Mesenchymal stem cell (in vitro differentiated cells and primary cell): ENCODE data around the gene NBDY.

Experiments used
- DNase-seq: peaks from one replicate; pipeline ENCODE4 v3.0.0-alpha.2; 2013
- H2AFZ ChIP-seq: one replicate; pipeline ENCODE4 v1.6.1; 2013; ENCODE audit warnings: low read depth, mild to moderate bottlenecking, control low read depth, inconsistent platforms, low read length, moderate library complexity
- H2AK5ac ChIP-seq: 2 replicates; pipeline ENCODE4 v1.6.1; 2013; ENCODE audit warnings: low read length, moderate library complexity, mild to moderate bottlenecking, inconsistent platforms; ENCODE audit not compliant: severe bottlenecking
- H2BK120ac ChIP-seq: one replicate; pipeline ENCODE4 v1.6.1; 2013; ENCODE audit warnings: low read depth, mild to moderate bottlenecking, inconsistent platforms, low read length, moderate library complexity
- H2BK12ac ChIP-seq, 2 experiments: one replicate each; pipeline ENCODE4 v1.6.1; 2013; ENCODE audit warnings: inconsistent platforms in 2 of 2, low read length in 2 of 2, mild to moderate bottlenecking in 2 of 2, moderate library complexity in 2 of 2, control low read depth in 1 of 2
- H2BK15ac ChIP-seq: one replicate; pipeline ENCODE4 v1.6.1; 2013; ENCODE audit warnings: mild to moderate bottlenecking, low read depth, inconsistent platforms; ENCODE audit not compliant: poor library complexity, severe bottlenecking
- H2BK5ac ChIP-seq: 2 replicates; pipeline ENCODE4 v1.6.1; 2013; ENCODE audit warnings: low read depth, mild to moderate bottlenecking, low read length, control low read depth, inconsistent platforms; ENCODE audit not compliant: poor library complexity, severe bottlenecking
- H3K14ac ChIP-seq, 2 experiments: one replicate each; pipeline ENCODE4 v1.6.1; 2013; ENCODE audit warnings: inconsistent platforms in 2 of 2, low read length in 2 of 2, control low read depth in 1 of 2, mild to moderate bottlenecking in 1 of 2, moderate library complexity in 1 of 2
- H3K18ac ChIP-seq, 2 experiments: one replicate each; pipeline ENCODE4 v1.6.1; 2013; ENCODE audit warnings: inconsistent platforms in 2 of 2, low read length in 2 of 2, control low read depth in 1 of 2, low read depth in 1 of 2, mild to moderate bottlenecking in 1 of 2
- H3K23ac ChIP-seq, 2 experiments: one replicate each; pipeline ENCODE4 v1.6.1; 2013; ENCODE audit warnings: inconsistent platforms in 2 of 2, low read length in 2 of 2, mild to moderate bottlenecking in 2 of 2, moderate library complexity in 2 of 2, control low read depth in 1 of 2
- H3K27ac ChIP-seq: 2 replicates; pipeline ENCODE4 v1.5.1; 2013; ENCODE audit warnings: mild to moderate bottlenecking, moderate library complexity, low read length, control low read depth, inconsistent platforms; ENCODE audit not compliant: poor library complexity, severe bottlenecking
- H3K27me3 ChIP-seq, 2 experiments: 2 replicates each; pipeline versions ENCODE4 v1.6.1 to v1.7.0; 2013; ENCODE audit warnings: low read length in 2 of 2, mild to moderate bottlenecking in 2 of 2, moderate library complexity in 2 of 2, control low read depth in 1 of 2, inconsistent platforms in 1 of 2; ENCODE audit not compliant: control insufficient read depth in 1 of 2, insufficient read depth in 1 of 2
- H3K36me3 ChIP-seq, 2 experiments: 2 replicates each; pipeline versions ENCODE4 v1.6.1 to v1.7.0; 2013; ENCODE audit warnings: low read length in 2 of 2, control low read depth in 1 of 2, inconsistent platforms in 1 of 2, low read depth in 1 of 2, mild to moderate bottlenecking in 1 of 2; ENCODE audit not compliant: insufficient read depth in 2 of 2, control insufficient read depth in 1 of 2
- H3K4ac ChIP-seq, 2 experiments: one replicate each; pipeline ENCODE4 v1.6.1; 2013; ENCODE audit warnings: inconsistent platforms in 2 of 2, low read length in 2 of 2, mild to moderate bottlenecking in 2 of 2, moderate library complexity in 2 of 2, control low read depth in 1 of 2, low read depth in 1 of 2
- H3K4me1 ChIP-seq: 2 replicates; pipeline ENCODE4 v1.6.1; 2013; ENCODE audit warnings: low read depth, low read length, control low read depth; ENCODE audit not compliant: control insufficient read depth, insufficient read depth
- H3K4me2 ChIP-seq: 2 replicates; pipeline ENCODE4 v1.6.1; 2013; ENCODE audit warnings: low read length, mild to moderate bottlenecking, inconsistent platforms; ENCODE audit not compliant: poor library complexity, severe bottlenecking
- H3K4me3 ChIP-seq, 2 experiments: 2 replicates each; pipeline versions ENCODE4 v1.5.1 to v1.7.0; 2013; ENCODE audit warnings: low read length in 2 of 2, mild to moderate bottlenecking in 2 of 2, control low read depth in 1 of 2, low read depth in 1 of 2; ENCODE audit not compliant: insufficient read depth in 1 of 2
- H3K79me1 ChIP-seq: replicated peaks from 2 replicates; pipeline ENCODE4 v1.6.1; 2013; ENCODE audit warnings: mild to moderate bottlenecking, control low read depth, low read length, inconsistent platforms; ENCODE audit not compliant: poor library complexity, severe bottlenecking
- H3K9ac ChIP-seq: 2 replicates; pipeline ENCODE4 v1.7.0; 2013; ENCODE audit warnings: mild to moderate bottlenecking, low read length, moderate library complexity
- H3K9me3 ChIP-seq: 2 replicates; pipeline ENCODE4 v1.7.0; 2013; ENCODE audit warnings: mild to moderate bottlenecking, low read length; ENCODE audit not compliant: control insufficient read depth
- H4K8ac ChIP-seq: one replicate; pipeline ENCODE4 v1.6.1; 2013; ENCODE audit warnings: inconsistent platforms, mild to moderate bottlenecking, low read length, moderate library complexity
- H4K91ac ChIP-seq: one replicate; pipeline ENCODE4 v1.6.1; 2013; ENCODE audit warnings: mild to moderate bottlenecking, low read length, inconsistent platforms
- WGBS: methylation state at CpG from one replicate; pipeline ENCODE4 v1.1.7; 2013; ENCODE audit warnings: mixed read lengths; 5-methylcytosine and 5-hydroxymethylcytosine counted together

NBDY gene

GRCh38 chrX:56817179-56817578, 88.1 kb downstream of the NBDY start:
- no peak overlapping the region for H2BK120ac ChIP-seq
- H3K27ac ChIP-seq, result no peak overlapping the region
- H2BK15ac ChIP-seq, result no peak overlapping the region
- no peak overlapping the region for H3K4ac ChIP-seq
- no peak overlapping the region for H3K23ac ChIP-seq
- no peak overlapping the region for H3K14ac ChIP-seq
- no peak overlapping the region for H2AK5ac ChIP-seq
- 75% methylated on average over 4 of the region's 5 CpGs for WGBS
- H2BK5ac ChIP-seq, result no peak overlapping the region
- peaks cover 0 to 12% of the 10 kb centered on the region in 2 experiments for H3K27me3 ChIP-seq
- H4K8ac ChIP-seq, result no peak overlapping the region
- H3K4me2 ChIP-seq, result no peak overlapping the region
- no peak overlapping the region for H2BK12ac ChIP-seq
- H3K4me1 ChIP-seq, result peaks cover 2% of the 10 kb centered on the region
- no peak overlapping the region for H3K18ac ChIP-seq
- no peak overlapping the region for H2AFZ ChIP-seq
- no peak overlapping the region for H4K91ac ChIP-seq
- H3K36me3 ChIP-seq, result peaks cover 0 to 5% of the 10 kb centered on the region in 2 experiments
- H3K79me1 ChIP-seq, result peaks cover 2% of the 10 kb centered on the region
- H3K4me3 ChIP-seq, result no peak overlapping the region
- H3K9ac ChIP-seq, result no peak overlapping the region
- no peaks in the 10 kb centered on the region for H3K9me3 ChIP-seq
- DNase-seq, result no peak

- Histone ChIP-seq H3K79me1 (no peaks in the 10 kb centered on the region), H3K27me3 (peaks cover 0 to 3% of the 10 kb centered on the region in 2 experiments), H2AFZ (no peak overlapping the region), H3K4me2 (no peak overlapping the region), H3K4ac (no peak overlapping the region), H2AK5ac (no peak overlapping the region), H3K27ac (no peak overlapping the region), H3K23ac (no peak overlapping the region), H3K36me3 (peaks cover 0 to 7% of the 10 kb centered on the region in 2 experiments), H3K9ac (no peak overlapping the region), H4K8ac (no peak overlapping the region), H4K91ac (no peak overlapping the region), H2BK5ac (no peak overlapping the region), H3K4me1 (no peaks in the 10 kb centered on the region), H3K14ac (no peak overlapping the region), H3K9me3 (peaks cover 24% of the 10 kb centered on the region), H3K18ac (no peak overlapping the region), H2BK120ac (no peak overlapping the region), H2BK12ac (no peak overlapping the region), H3K4me3 (no peak overlapping the region), H2BK15ac (no peak overlapping the region)
- WGBS, result no CpG with 5 or more reads among the region's 2 CpGs
- no peak for DNase-seq
Observed at GRCh38 chrX:56826020-56826419, 97.0 kb downstream of the NBDY start.

- Histone ChIP-seq H2BK5ac (no peak overlapping the region), H3K4me2 (no peak overlapping the region), H3K36me3 (no peaks in the 10 kb centered on the region), H2BK12ac (no peak overlapping the region), H4K91ac (no peak overlapping the region), H3K14ac (no peak overlapping the region), H3K27me3 (peaks cover 0 to 15% of the 10 kb centered on the region in 2 experiments), H2AK5ac (no peak overlapping the region), H3K9ac (no peak overlapping the region), H2BK120ac (no peak overlapping the region), H3K23ac (no peak overlapping the region), H3K18ac (no peak overlapping the region), H3K27ac (no peak overlapping the region), H2BK15ac (no peak overlapping the region), H4K8ac (no peak overlapping the region), H3K9me3 (peaks cover 3% of the 10 kb centered on the region), H3K4ac (no peak overlapping the region), H3K4me3 (no peak overlapping the region), H3K79me1 (no peaks in the 10 kb centered on the region), H2AFZ (no peak overlapping the region), H3K4me1 (no peaks in the 10 kb centered on the region)
- WGBS, result 90% methylated on average over 2 of the region's 2 CpGs
- no peak for DNase-seq
Observed at GRCh38 chrX:56833626-56834025, 104.6 kb downstream of the NBDY start.

DNA sequence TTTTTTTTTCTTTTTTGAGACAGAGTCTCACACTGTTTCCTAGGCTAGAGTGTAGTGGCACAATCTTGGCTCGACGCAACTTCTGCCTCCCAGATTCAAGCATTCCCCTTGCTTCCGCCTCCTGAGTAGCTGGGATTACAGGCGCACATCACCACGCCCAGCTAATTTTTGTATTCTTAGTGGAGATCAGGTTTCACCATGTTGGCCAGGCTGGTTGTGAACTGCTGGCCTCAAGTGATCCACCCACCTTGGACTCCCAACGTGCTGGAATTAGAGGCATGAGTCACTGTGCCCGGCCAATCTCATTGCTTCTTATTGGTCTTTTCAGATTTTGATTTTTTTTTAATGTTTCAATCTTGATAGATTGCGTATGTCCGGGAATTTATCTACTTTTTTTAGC, 124.4 kb downstream of the NBDY start:
- H3K9ac ChIP-seq, result no peak overlapping the region
- H2BK15ac ChIP-seq, result no peak overlapping the region
- no peak overlapping the region for H3K14ac ChIP-seq
- no peak overlapping the region for H2AK5ac ChIP-seq
- no peak overlapping the region for H2BK120ac ChIP-seq
- H3K79me1 ChIP-seq, result no peaks in the 10 kb centered on the region
- no peak overlapping the region for H3K27ac ChIP-seq
- no peak overlapping the region for H4K8ac ChIP-seq
- H3K23ac ChIP-seq, result no peak overlapping the region
- no peak overlapping the region for H3K4ac ChIP-seq
- DNase-seq, result no peak
- H2AFZ ChIP-seq, result no peak overlapping the region
- peaks cover 0 to 4% of the 10 kb centered on the region in 2 experiments for H3K27me3 ChIP-seq
- no peak overlapping the region for H3K4me2 ChIP-seq
- no peaks in the 10 kb centered on the region for H3K4me1 ChIP-seq
- H3K18ac ChIP-seq, result no peak overlapping the region
- H3K36me3 ChIP-seq, result no peaks in the 10 kb centered on the region
- H3K4me3 ChIP-seq, result no peak overlapping the region
- H4K91ac ChIP-seq, result no peak overlapping the region
- peaks cover 13% of the 10 kb centered on the region for H3K9me3 ChIP-seq
- 77% methylated on average over 6 of the region's 9 CpGs for WGBS
- no peak overlapping the region for H2BK12ac ChIP-seq
- no peak overlapping the region for H2BK5ac ChIP-seq
